HG03442 (cell line): Measurements from ENCODE around the gene ARHGAP45.
"Not testable (repeated sequence)": the region's sequence is repeated elsewhere in the genome, so short reads cannot be mapped to it uniquely, and the experiment has no call there.

Experiments
- ATAC-seq: cut with Tn5 transposase; IDR thresholded peaks from one replicate; pipeline ENCODE4 v1.9.1; 2021; ENCODE audit warnings: mild to moderate bottlenecking, moderate library complexity; ENCODE audit not compliant: unreplicated experiment

The ARHGAP45 gene

GRCh38 chr19:1113030-1113985 is 46.3 kb downstream of the ARHGAP45 start:
- no peak for ATAC-seq

DNA sequence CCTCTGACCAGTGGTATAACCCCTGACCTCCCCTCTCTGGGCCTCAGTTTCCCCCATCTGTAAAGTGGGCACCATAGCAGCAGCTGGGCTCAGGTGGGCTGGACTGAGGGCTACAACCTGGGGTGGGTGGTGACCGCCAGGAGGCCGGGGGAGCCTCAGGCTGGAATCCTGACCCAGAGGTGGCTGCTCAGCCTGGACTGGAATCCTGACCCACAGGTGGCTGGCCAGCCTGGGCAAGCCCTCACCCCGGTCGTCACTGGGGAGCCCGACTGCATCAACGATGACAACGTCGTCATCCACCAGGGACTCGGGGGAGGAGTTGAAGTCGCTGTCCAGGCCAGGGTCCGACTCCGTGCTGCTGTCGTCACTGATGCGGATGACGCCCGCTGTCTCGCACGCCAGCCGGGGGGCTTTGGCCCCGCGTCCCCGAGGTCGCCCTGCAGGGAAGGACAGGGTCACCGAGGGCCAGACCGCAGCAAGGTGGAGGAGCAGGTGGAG is 47.1 kb downstream of the ARHGAP45 start:
- no peak for ATAC-seq

GRCh38 chr19:1114728-1115127 is 47.8 kb downstream of the ARHGAP45 start:
- not testable (repeated sequence) for ATAC-seq

- no peak for ATAC-seq
Measured at GRCh38 chr19:1115646-1116420, 48.9 kb downstream of the ARHGAP45 start.

DNA sequence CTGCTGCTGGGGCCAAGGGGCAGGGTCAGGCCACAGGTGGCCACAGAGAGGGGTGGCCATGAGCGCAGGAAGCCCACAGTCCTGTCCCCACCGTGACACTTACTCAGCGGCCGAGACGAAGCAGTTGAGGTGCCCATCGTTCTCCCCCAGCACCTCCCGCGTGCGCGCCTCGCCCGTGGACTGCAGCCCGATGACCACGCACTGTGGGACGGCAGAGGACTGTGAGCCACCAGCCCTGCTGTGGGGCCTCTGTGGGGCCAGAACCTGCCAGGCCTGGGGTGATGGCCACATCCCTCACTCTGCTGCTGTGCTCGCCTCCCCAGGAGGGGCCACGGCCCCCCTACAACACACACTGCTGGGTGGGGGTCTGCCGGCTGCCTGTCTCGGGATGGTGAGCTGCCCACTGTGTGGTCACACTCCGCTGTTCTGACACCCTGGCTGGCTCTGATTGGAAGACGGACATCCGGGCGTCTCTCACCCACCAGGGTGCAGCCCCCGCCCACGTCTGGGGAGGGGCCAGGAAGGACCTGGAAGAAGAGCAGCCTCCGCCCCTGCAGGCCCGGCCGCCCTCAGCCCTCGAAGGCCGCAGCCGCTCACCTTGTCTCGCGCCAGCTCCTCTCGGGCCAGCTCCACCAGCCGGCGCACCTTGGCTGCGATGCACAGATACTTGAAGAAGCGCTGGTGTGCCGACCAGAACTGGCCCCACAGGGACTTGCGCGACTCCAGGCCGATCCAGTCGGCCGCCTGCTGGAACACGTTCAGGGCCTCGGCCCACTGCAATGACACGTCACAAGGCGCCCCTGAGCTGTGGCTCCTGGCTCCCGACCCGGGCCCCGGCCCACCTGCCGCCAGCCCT is 50.0 kb downstream of the ARHGAP45 start:
- no peak for ATAC-seq

DNA sequence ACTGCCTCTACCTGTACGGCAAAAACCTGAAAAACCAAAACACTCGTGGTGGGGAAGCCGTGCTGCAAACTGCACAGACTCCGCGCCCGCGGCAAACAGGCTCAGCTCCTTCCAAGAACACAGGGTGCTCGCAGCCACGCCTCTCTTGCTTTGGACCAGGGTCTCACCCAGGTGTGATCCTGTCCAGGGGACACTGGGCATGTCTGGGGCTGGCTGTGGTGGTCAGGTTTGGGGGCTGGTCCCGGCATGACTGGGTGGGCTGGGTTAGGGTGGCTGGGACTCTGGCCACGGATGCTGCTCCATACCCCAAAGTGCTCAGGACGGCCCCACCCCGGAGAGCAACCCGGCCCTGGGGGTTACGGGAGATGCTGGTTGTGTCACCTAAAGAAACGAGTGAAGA is 50.7 kb downstream of the ARHGAP45 start:
- no peak for ATAC-seq

DNA sequence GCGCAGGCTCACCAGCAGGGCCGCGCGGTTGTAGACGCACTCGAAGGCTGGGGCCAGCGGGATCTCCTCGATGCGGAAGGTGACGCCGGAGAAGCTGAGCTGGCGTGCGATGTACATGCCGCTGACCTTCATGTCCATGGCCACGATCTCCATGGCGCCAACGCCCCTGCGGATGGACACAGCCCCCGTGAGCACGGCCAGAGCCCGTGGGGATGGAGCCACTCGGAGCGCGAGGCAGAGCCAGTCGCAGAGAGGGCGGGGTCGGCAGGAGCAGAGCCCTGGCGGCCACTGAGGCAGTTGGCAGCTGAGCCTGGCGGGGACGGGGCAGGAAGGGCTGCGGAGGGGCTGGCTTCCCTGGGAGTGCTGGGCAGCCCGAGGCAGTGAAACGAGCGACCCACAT is 52.0 kb downstream of the ARHGAP45 start:
- no peak for ATAC-seq

- ATAC-seq, result no peak
Measured at GRCh38 chr19:1119475-1120217, 52.7 kb downstream of the ARHGAP45 start.

- ATAC-seq, result no peak
Measured at GRCh38 chr19:1121395-1121794, 54.4 kb downstream of the ARHGAP45 start.

- ATAC-seq, result no peak
Measured at GRCh38 chr19:1122021-1122971, 55.3 kb downstream of the ARHGAP45 start.

DNA sequence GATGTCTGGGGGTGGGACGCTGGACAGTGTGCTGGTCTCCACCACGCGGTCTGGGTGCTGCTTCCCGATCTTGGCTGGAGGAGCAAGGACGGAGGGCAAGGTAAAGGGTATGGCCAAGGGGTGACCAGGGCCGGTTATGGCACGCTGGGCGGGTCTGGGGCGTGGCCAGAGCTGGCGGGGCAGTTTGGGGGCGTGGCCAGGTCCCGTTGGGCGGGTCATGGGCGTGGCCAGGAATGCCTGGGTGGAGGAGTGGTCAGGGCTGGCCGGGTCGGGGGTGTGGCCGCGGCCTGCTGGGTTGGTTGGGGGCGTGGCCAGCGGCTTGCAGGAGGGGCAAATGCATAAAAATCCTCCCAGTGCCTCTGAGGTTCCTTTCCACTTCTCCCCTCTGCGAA is 56.0 kb downstream of the ARHGAP45 start:
- no peak for ATAC-seq

GRCh38 chr19:1123381-1123780 is 56.4 kb downstream of the ARHGAP45 start:
- no peak for ATAC-seq

DNA sequence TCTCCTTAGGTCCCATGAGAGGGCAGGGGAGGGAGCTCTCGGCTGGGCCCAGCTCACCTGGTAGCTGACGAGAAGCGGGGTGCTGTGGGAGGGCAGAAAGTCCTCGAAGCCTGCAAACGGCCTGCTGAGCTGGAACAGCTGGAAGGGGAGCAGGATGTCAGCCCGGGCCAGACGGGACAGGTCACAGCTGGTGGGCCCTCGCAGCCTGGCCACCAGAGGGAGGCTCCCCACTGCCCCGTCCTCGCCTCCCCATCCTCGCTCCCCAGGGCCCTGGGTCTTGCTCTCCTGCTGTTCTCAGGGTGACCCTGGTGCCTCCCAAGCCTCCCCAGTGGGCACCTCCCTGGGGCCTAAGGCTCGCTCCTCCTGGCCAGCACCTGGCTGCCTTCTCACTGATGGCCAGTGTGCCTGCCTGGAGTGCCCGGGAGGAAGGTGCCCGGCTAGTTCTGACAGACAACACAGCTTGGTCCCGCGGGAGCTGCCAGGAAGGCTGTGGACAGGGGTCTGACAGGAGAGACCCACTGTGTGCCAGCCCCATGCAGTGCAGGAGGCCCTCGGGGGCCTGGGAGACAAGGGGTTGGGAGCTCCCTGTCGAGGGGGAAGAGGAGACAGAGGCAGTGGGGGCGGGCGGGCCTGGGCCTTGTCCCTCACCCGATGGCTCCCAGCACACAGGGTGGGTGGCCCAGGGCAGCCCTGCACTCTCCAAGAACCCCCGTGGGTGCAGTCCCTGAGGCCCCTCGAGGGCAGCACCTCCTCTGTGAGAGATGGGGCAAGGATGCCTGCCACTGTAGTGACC is 57.1 kb downstream of the ARHGAP45 start:
- ATAC-seq, result no peak

GRCh38 chr19:1125601-1126467 is 58.9 kb downstream of the ARHGAP45 start:
- ATAC-seq, result no peak

DNA sequence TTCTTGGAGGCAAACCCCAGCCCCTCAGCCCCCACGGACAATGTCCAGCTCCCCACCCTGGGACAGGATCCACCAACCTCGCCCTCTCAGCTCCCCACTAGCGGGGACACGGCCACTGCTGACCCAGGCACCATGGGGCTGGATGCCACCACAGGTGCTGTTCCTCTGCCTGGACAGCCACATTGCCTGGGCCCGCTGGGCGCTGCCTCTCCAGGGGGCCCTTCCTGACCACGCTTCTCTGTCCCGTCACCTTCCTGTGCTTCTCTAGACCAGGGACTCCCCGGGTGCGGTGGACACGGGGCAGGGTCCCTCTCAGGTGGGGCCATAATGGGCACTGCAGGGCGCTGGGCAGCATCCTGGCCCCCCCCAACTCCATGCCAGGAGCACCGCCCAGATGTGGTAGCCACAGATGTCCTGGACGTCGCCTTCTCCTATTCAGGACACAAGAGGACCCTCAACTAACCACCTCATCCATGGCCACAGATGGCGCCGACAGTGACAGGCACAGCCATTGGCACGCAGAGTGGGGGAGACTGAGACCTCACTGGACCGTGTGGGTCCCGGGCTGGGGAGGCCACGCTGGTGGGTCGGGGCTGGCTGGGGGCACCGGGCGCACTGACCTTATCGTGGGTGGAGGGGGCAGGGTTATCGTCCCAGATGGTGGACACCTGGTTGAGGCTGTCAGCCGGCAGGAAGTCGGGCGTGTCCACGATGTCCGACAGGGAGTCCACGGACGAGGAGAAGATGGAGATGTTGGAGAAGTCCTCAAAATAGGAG is 60.2 kb downstream of the ARHGAP45 start:
- ATAC-seq, result no peak

GRCh38 chr19:1128106-1128505 is 61.1 kb downstream of the ARHGAP45 start:
- ATAC-seq, result no peak
